Measurements from ENCODE around the gene KRT3. TPM values are rescaled to one million over a fixed set of nuclear protein-coding genes. Genes with fewer than 3 reads are reported as not detected.

Gene KRT3
- total RNA-seq, 4 donors from 2014 or later, result not detected

DNA sequence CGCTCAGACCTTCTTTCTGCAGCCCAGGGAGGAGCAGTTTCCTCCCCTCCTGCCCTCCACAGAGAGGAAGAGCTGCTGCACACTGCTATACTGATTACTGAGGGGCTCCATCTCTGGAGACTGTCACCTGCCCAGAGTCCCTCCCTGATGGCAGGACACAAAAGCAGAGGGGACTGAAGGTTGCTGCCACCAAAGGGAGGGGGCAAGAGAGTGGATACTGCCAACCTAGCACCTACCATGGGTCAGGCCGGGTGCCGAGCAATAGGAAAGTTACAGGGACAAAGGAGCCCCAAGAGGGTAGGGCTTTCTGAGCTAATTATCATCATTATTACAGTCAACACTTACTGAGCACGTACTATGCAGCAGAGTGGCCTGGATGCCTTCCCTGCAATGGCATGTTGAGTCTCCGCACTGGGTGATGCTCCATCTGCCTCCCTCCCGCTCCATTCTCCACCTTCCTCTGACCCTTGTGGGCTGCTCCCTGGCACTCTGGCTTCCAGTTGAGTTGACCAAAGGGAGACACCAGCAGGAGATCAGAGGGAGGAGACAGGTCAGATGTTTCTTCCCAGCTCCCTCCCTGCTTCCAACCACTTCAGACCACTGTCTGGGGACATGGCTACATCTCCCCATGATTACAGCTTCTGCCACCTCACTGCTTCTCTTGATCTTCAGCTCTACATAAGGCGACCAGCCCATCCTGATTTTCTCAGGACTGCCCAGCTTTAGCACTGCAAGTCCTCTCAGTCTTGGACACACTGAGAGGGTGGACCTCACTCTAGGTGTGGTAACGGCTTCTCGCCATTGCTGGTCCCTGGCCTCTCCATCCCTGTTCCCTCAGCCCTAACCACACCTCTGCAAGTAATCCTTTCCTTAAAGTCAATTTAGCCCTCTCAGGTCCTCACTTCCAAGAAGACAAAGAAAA is 40.8 kb upstream of the KRT3 start:
- ATAC-seq (ENCODE audit: low FRiP score) (no peak), DNase-seq (ENCODE audit: low spot score) (no peak)
- TF ChIP-seq, protein P1, sequence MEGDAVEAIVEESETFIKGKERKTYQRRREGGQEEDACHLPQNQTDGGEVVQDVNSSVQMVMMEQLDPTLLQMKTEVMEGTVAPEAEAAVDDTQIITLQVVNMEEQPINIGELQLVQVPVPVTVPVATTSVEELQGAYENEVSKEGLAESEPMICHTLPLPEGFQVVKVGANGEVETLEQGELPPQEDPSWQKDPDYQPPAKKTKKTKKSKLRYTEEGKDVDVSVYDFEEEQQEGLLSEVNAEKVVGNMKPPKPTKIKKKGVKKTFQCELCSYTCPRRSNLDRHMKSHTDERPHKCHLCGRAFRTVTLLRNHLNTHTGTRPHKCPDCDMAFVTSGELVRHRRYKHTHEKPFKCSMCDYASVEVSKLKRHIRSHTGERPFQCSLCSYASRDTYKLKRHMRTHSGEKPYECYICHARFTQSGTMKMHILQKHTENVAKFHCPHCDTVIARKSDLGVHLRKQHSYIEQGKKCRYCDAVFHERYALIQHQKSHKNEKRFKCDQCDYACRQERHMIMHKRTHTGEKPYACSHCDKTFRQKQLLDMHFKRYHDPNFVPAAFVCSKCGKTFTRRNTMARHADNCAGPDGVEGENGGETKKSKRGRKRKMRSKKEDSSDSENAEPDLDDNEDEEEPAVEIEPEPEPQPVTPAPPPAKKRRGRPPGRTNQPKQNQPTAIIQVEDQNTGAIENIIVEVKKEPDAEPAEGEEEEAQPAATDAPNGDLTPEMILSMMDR (IDR thresholded peaks at IDR 0.05), result no peak

DNA sequence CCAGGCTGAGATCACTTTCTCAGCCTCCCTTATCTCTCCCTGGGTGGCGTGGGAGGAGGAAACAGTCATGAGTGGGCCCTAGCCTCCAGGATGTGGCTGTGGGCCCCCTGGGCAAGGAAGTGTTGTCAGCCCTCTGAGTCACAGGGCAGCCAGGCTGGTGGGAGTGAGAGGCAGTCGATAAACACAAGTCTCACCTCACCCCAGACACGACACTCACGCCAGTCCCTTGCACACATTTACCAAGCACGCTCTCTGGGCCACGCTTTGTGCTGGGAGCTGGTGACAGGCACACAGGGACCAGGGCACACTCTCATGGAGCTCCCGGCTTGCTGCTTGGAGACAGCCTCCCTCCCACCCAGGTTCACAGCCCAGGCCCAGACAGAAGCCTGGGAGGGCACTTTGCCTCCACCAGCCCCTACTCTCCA is 40.1 kb upstream of the KRT3 start:
- TF ChIP-seq, protein P1 (IDR thresholded peaks at IDR 0.05), result no peak
- DNase-seq (ENCODE audit: low spot score) (no peak), ATAC-seq (ENCODE audit: low FRiP score) (no peak)

DNA sequence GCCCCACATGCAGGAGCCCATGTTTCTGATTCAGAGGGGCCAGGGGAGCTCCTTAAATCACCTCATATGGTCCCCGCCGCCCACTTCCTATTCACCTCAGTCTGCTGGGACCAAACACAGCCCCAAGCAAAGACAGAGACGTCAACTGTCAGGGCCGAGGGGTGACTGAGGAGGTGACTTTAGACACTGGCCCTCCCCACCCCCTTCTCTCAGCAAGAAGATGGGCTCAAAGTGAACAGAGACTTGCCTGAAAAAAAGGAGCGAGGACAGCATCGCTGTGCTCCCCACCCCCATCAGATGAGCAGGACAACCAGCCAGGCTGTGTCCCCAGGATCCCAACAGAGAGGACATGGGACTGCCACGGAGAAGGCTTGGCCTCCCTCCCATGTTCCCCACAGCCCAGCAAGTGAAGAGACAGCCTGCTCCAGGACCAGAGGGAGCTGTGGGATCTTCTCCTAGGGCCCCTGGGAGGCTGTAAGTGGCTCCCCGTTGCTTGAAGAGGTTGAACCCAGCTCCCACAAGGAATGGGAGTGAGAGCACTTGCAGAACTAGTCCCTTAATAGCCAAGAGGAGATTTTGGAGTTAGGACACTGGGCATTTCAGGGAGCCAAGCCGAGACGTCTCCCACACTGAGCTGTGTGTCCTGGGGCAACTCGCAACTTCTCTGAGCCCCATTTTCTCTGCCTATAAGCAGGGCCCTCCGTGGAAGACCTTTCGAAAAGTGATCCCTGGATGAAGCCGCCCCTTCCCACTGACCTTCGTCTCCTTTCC is 39.5 kb upstream of the KRT3 start:
- DNase-seq (ENCODE audit: low spot score), result no peak
- TF ChIP-seq, protein P1 (IDR thresholded peaks at IDR 0.05), result no peak
- ATAC-seq (ENCODE audit: low FRiP score), result no peak

DNA sequence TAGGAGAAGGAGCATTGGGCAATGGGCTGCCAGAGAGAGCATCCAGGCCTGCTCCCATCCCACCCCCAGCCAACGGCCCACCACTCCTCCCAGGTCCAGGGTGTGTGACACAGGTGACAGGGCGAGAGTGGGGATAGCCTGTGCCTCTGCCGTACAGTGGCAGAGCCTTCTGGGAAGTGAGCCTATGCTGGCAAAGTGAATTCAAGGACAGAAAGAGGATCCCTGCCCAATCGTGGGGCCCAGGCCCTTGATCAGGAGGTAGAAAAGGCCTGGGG is 38.7 kb upstream of the KRT3 start:
- TF ChIP-seq, protein P1 (IDR thresholded peaks at IDR 0.05), result no peak
- DNase-seq (ENCODE audit: low spot score) (no peak), ATAC-seq (ENCODE audit: low FRiP score) (no peak)

DNA sequence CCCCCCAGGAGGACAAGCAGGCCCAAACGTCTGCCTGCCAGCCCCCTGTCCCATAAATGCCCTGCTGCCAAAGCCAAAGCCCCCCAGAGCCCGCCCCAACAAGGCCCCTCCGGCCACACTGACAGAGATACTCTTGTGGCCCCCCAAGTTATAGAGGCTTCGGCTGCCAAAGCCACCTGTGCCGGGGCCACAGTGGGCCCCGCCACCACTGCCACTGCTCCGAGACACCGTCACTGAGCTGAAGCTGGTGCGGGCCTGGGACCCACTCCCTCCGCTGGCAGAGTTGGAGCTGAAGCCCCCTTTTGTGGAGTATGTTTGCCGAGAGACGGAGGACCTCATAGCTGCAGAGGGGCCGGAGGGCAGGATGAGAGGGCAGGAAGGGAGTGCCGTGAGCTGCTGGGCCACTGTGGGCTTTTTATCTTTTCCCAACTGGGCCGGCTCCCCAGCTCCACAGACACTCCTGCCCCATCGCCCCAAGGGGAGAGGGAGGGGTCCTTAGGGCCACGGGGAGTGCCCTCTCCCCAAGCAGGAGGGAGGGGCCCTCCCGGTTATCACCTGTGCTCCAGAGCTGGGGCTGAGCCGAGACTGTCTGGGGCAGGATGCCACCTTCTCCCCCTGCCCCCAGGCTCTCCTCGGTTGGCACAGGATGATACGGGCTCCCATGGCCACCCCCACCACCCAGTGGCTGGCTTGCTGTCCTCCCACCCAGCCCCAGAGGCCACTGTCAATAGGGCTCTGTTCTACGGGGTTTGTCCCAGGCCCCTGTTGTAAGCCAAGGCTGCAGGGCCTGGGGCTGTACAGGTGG is 38.2 kb upstream of the KRT3 start, which contains the start of gene KRT79:
Gene KRT79, minus strand, starts transcription at position 390 of the 805 bp plus-strand sequence. Its CDS starts 51 bp downstream, at position 339.
- DNase-seq (ENCODE audit: low spot score), result no peak
- TF ChIP-seq, protein P1 (IDR thresholded peaks at IDR 0.05), result no peak
- ATAC-seq (ENCODE audit: low FRiP score), result no peak

DNA sequence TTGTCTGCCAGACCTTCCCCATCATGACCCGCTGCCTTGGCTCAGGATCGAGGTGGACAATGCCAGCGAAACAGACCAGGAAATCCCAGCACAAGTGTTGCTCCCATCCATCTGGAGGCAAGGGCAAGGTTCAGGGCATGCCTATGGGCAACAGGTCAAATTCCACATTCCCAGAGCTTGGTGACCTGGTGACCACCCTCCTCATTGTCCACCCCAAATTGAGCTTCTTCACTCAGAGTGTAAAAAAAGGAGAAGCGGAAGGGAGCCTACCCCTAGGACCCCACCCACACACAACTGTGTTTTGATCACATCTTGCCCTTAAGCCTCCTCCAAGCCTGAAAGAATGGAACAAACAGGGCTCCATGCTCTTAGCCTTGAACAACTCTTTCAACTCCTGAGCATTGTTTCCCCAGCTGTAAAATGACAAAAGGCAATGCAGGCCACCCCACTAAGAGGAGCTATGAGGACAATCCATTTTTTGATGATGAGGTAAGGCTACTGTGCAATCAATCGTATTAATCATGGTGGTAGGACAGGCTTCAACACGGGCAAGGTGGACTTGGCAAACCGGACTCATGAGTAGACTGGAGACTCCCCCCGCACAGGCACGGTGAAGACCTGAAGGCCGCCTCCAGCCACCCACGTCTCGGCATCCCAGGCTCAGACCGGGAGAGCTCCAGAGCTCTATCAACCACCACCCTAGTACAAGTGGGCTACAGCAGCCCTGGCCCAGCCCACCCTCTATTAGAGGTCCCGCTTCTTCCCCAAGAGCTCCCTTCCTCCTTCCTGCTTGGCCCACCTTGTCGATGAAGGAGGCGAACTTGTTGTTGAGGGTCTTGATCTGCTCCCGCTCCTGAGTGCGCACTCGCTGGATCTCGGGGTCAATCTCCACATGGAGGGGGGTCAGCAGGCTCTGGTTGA is 37.3 kb upstream of the KRT3 start:
- no peak for ATAC-seq (ENCODE audit: low FRiP score)
- DNase-seq (ENCODE audit: low spot score), result no peak
- TF ChIP-seq, protein P1 (IDR thresholded peaks at IDR 0.05), result no peak
